NCI-H128 (cell line): Measurements from ENCODE around the gene PWWP2B.
"Not testable (repeated sequence)": the region's sequence is repeated elsewhere in the genome, so short reads cannot be mapped to it uniquely, and the experiment has no call there.

Experiments used
- DNase-seq: peaks from one replicate; lab custom pipeline; 2025; ENCODE audit not compliant: unreplicated experiment; lab: John Stamatoyannopoulos, UW

PWWP2B gene

GRCh38 chr10:132397036-132397541 lies at the start of gene PWWP2B:
Gene PWWP2B (plus strand): TSS chr10:132397200. CDS start chr10:132397227, 27 bp downstream.
- DNase-seq: no peak

- DNase-seq: no peak
Measured at GRCh38 chr10:132347211-132347930, 49.6 kb upstream of the PWWP2B start.

- DNase-seq: no peak
Measured at GRCh38 chr10:132347931-132348267, 49.1 kb upstream of the PWWP2B start.

GRCh38 chr10:132349766-132350165 lies 47.2 kb upstream of the PWWP2B start:
- DNase-seq: no peak

- no peak for DNase-seq
Measured at GRCh38 chr10:132350391-132350790, 46.6 kb upstream of the PWWP2B start.

- DNase-seq: no peak
Measured at GRCh38 chr10:132350946-132351345, 46.1 kb upstream of the PWWP2B start.

GRCh38 chr10:132351611-132352010 lies 45.4 kb upstream of the PWWP2B start:
- DNase-seq: no peak

- not testable (repeated sequence) for DNase-seq
Measured at GRCh38 chr10:132352462-132353308, 44.3 kb upstream of the PWWP2B start.

- no peak for DNase-seq
Measured at GRCh38 chr10:132353456-132354355, 43.3 kb upstream of the PWWP2B start.

GRCh38 chr10:132354356-132355094 lies 42.5 kb upstream of the PWWP2B start:
- DNase-seq: no peak

- DNase-seq: no peak
Measured at GRCh38 chr10:132355297-132355696, 41.7 kb upstream of the PWWP2B start.

GRCh38 chr10:132355754-132356153 lies 41.2 kb upstream of the PWWP2B start:
- no peak for DNase-seq

- DNase-seq: no peak
Measured at GRCh38 chr10:132356621-132357195, 40.3 kb upstream of the PWWP2B start.

GRCh38 chr10:132357286-132358058 lies 39.5 kb upstream of the PWWP2B start:
- DNase-seq: no peak

GRCh38 chr10:132359305-132360040 lies 37.5 kb upstream of the PWWP2B start:
- DNase-seq: no peak

- DNase-seq: no peak
Measured at GRCh38 chr10:132360766-132361447, 36.1 kb upstream of the PWWP2B start.

GRCh38 chr10:132361581-132362101 lies 35.4 kb upstream of the PWWP2B start:
- DNase-seq: no peak

- no peak for DNase-seq
Measured at GRCh38 chr10:132362151-132362611, 34.8 kb upstream of the PWWP2B start.
